NCI-H526 treated with DMSO at 0.1 percent for 48 hours (cell line): Measurements from ENCODE around the gene TMEM41A.
"Not testable (repeated sequence)": the region's sequence is repeated elsewhere in the genome, so short reads cannot be mapped to it uniquely, and the experiment has no call there.

Source experiments
- DNase-seq: peaks from one replicate; lab custom pipeline; 2025; lab: John Stamatoyannopoulos, UW

Gene TMEM41A

DNA sequence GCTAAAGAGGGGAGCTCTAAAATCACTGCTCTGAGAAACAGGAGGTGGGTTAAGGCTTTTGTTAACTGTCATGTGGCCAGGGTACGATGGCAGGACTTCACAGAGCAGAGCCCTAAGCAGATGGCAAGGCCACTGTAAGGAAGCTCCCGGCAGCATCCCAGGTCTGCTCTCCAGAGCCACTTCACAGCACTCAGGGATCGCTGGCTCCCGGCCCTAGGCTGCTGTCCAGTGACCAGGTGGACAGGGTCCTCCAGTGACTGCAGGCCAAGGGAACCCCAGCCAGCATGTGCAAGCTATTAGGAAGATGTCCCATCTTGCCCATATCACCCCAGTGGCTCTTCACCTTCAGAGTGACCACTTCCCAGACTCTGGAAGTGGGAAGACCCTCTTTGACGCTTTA lies 10.4 kb downstream of the TMEM41A start:
- no peak for DNase-seq

DNA sequence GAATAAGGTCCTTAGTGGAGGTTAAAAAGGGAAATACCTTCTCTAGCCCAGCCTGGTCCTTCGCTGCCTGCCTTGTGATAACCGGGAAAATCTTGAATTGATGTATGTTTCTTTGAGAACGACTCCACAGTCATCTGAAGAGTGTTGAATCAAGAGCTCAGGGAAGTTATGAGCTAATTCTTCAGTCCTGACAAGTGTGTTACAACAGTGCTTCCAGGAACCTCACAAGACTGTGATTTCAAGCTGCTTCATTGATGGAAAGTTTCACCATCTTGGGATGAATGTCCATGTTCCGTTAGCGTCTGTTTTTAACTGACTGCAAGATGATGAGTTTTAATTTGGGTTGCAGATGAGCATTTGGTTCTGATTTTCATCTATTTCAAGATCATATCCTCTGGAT lies 12.4 kb downstream of the TMEM41A start:
- no peak for DNase-seq

DNA sequence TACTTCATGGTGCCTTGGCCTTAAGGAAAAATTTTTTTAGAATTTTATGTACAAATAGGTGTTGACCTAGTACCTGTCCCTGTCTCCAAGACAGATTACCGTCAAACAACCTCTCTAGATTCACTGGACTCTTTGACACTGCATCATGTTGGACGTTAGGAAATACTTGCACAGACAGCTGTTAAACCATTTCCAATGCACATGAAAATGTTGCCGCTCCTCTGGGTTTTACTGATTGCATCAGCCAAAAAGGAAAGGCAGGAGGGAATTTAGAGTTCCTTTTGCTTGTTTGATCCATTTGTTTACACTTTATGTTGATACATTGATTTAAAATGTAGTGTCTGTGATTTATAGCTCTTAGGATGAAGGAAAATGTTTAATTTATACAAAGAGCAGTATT lies 14.5 kb downstream of the TMEM41A start:
- DNase-seq: no peak

DNA sequence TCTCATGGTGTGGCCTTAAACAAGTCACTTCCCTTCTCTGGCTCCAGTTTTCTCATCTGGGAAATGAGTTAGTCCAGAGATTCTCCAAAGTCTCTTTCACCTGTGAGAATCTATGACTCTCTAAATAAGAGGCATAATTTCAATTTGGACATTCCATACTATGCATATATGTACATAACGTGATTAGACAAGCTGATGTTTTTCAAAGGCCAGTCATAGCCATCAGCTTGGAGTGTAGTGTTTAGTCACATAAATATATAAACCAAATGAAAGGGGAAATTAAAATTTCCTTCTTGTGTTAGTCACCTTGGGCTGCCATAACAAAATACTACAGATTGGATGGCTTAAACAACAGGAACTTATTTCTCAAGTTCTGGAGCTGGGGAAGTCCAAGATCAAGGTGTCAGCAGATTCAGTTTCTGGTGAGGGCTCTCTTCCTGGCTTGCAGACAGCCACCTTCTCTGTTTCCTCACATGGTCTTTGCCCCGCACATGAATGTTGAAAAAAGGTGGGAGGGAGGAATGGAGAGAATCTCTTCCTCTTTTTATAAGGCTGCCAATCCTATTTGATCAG lies 19.4 kb downstream of the TMEM41A start:
- DNase-seq: no peak

DNA sequence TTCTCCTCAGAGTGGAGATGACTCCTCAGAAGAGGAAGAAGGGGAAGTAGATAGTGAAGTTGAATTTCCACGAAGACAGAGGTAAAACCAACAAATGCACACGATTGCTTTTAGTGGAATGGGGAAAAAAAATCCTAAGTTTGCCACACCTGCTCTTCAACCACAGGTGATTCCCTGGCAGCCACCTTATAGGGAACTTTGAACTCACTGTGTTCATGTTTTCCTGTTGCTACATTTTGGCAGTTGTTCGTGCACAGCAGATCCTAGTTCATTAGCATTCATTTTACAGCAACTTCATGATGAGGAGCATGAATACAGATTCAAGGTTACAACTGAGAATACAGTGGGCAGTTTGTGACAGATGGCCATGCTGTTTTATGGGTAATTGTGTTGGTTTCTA lies 21.5 kb downstream of the TMEM41A start:
- no peak for DNase-seq

DNA sequence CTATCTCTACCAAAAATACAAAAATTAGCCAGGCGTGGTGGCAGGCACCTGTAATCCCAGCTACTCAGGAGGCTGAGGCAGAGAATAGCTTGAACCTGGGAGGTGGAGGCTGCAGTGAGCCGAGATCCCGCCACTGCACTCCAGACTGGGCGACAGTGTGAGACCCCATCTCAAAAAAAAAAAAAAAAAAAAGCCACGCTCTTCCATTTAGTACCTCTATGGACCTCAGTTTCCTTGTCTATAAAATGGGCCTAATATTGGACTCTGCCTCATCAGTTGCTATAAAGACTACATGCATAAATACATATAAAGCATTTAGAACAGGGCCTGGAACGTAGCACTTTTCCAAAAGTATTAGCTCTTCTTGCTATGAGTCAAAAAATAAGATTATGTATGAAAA lies 23.9 kb downstream of the TMEM41A start:
- not testable (repeated sequence) for DNase-seq

DNA sequence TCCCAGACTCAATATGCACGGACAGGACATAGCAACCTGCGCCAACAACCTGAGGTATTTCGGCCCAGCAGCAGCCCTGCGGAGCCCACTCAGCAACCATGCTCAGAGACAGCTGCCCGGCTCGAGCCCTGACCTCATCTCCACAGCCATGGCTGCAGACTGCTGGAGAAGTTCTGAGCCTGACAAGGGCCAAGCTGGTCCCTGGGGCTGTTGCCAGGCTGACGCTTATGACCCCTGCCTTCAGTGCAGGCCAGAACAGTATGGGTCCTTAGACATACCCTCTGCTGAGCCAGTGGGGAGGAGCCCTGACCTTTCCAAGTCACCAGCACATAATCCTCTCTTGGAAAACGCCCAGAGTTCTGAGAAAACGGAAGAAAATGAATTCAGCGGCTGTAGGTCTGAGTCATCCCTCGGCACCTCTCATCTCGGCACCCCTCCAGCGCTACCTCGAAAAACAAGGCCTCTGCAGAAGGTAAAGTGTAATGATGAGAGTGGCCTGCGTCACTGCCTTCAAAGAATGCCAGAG lies 25.5 kb downstream of the TMEM41A start:
- no peak for DNase-seq

DNA sequence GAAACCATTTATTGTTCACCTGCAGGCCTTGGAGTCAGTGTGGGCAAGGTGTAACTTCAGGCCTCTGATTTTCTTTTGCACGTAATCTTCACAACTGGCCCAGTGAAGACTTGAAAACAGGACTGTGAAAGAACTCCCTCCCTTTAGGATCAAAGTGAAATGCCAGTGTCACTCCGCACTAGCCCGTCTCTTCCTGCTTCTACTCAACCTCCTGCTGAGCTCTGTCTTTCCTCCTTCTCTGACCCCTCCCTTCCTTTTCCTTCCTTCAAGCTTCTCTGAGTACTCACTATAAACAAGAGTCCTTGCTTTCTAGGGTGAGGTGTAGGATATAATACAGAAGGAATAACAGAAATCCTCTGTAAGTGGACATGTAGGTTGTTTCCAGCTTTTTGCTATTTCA lies 28.5 kb downstream of the TMEM41A start:
- DNase-seq: no peak

DNA sequence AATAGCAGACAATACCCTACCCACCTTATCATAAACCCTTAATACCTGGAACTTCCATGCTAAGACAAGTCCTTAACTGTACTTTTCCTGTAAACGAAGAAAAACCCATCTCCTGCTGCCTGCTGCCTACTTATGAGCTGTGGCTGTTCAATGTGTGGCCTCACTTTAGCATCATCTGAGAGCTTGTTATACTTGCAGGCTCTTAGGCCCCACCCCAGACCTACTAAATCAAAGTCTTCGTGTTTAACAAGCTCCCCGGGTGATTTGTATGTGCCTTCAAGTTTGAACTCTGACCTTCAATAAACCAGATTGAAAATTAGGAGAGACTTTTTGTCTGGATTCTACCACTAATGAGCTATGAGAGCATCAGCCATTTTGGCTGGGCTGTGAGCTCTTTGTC lies 29.3 kb downstream of the TMEM41A start:
- no peak for DNase-seq

DNA sequence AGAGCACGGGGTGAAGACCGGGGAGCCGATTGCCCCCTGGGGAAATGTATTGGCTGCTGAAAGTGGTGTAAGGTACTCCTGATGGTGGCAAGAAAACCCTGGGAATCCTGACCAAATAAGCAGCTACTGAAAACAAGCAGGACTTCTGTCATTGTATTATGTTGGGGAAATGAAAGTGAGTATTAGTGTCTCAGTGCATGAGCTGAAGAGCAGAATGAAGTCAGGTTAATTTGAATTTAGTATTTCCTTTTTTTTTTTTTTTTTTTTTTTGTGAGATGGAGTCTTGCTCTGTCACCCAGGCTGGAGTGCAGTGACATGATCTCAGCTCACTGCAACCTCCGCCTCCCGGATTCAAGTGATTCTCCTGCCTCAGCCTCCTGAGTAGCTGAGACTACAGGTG lies 32.7 kb downstream of the TMEM41A start:
- DNase-seq: not testable (repeated sequence)

DNA sequence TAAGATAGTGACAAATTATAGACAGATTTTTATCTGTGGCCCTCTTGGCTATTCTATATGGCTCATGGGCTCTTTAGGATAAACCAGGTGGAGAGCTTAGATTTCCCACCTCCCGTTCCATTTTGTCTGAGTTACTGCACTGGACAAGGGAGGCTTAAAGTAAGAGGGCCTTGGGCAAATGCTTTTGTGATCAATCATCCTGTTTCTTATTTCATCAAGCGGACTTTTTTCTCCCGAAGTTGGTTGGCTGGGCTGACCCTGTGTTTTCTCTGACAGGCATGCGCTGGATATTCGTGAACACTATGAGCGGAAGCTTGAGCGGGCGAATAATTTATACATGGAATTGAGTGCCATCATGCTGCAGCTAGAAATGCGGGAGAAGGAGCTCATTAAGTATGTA lies 33.4 kb downstream of the TMEM41A start:
- no peak for DNase-seq

DNA sequence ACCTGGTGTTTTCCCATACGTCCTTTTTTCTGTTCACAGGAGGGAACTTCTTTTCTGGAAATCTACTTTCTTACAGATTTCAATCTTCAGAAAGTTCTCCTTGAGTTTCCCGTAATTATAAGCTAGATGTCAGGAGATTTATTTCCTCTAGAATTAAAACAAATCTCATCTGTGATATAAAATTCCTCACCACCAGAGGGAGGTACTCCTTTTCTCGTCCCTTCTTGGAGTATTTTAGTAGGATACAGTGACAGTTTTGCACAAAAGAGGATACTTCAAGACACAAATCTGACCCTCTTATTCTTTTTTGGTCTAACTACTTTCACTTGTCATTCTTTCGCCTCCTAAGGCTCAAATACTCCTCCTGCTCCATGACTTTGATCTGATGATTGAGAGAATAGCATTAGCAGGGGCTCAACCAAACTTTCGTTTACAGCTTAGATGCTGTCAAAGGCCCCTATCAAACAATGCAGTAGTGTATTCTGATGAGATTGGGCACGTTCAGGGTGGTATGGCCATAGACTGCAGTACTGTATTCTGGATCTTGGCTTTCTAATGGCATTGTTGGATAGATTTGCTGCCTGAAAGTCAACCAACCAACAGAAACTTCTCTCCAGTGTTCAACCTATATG lies 38.0 kb downstream of the TMEM41A start:
- no peak for DNase-seq

DNA sequence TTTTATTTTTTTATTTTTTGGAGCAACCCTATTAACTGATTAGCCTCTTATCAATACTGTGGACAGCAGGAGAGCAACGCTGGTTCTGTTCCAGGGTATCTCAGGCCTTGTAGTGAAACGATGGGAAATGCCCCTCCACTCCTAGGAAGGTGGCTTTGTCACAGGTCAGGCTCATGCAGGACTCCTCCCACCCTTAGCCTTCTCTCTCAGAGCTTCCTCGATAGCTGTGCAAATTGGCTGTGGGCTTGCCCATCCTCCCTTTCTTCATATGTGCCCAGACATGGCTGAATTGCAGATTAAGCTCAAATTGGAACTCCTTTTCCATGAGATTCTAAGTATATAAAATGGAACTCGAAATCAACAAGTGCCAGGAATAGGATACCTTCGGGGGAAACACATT lies 38.5 kb downstream of the TMEM41A start:
- DNase-seq: no peak

DNA sequence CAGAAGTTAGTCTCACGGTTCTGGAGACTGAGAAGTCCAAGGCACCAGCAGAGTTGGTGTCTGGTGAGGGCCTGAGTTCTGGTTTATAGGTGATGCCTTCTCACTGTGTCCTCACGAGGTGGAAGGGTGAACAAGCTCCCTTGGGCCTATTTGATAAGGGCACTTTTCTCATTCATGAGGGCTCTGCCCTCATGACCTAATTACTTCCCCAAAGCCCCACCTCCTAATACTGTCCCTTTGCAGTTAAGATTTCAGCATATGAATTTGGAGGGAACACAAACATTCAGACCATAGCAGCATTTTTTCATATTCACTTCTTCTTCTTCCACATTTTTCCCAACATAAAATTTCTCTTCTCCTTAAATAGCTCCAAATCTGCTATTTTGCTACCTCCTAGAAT lies 41.5 kb downstream of the TMEM41A start:
- no peak for DNase-seq

DNA sequence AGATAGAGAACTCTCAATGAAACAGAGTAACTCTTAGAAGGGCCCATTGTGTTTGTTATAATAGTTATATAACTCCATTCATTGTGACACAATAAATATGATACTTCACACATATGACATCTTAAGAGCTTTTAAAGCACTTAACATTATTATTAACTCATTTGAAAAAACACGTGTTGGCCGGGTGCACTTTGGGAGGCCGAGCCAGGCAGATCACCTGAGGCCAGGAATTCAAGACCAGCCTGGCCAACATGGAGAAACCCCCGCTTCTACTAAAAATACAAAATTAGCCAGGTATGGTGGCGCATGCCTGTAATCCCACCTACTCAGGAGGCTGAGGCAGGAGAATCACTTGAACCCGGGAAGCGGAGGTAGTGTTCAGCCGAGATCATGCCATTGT lies 47.4 kb downstream of the TMEM41A start:
- not testable (repeated sequence) for DNase-seq

DNA sequence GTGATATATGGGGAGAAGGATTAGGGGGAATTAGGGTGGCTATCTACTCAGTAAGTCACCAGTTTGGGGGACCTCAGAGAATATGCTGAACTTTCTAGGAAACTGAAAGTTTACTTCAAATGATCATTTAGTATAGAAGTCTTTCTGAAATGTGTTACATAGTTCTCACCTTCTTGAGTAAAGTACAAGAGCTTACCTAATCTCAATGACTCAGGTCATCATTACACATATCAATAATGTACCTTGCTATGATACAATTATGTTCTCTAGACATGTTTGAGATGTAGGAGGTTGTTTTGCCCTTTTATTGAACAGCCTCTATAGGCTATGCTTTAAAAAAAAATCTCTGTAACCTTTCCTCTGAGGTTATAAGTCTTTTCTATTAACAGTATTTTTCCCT lies 50.7 kb downstream of the TMEM41A start:
- DNase-seq: no peak

DNA sequence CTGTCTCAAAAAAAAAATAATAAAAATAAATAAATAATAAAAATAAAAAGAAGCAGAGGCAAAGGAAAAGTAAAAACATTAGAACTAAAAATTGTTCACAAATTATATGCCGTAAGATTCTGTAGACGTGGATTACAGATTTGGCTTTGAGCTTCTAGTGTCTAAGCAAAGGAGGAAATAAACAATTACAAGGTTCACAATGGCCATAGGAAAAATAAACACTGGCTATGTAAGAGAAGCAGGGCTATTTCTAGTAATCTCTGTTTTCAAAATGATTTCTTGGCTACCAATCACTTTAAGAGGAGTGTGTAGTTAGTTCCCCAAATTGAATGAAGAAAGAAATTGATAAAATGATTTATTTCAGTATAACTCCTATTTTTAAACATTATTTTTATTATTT lies 54.5 kb downstream of the TMEM41A start:
- DNase-seq: no peak

DNA sequence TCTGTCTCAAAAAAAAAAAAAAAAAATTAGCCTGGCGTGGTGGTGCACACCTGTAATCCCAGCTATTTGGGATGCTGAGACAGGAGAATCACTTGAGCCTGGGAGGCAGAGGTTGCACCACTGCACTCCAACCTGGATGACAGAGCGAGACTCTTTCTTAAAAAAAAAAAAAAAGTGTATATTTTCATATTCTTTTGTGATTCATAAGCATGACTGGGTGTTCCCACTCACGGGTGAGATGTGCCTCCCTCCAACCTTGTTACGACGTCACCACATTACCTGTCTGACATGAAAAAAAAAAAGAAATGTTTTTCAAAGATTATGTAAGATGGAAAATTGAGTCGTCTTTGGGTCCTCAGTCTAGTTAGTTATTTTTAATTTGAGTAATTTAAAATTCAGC lies 56.8 kb downstream of the TMEM41A start:
- no peak for DNase-seq

DNA sequence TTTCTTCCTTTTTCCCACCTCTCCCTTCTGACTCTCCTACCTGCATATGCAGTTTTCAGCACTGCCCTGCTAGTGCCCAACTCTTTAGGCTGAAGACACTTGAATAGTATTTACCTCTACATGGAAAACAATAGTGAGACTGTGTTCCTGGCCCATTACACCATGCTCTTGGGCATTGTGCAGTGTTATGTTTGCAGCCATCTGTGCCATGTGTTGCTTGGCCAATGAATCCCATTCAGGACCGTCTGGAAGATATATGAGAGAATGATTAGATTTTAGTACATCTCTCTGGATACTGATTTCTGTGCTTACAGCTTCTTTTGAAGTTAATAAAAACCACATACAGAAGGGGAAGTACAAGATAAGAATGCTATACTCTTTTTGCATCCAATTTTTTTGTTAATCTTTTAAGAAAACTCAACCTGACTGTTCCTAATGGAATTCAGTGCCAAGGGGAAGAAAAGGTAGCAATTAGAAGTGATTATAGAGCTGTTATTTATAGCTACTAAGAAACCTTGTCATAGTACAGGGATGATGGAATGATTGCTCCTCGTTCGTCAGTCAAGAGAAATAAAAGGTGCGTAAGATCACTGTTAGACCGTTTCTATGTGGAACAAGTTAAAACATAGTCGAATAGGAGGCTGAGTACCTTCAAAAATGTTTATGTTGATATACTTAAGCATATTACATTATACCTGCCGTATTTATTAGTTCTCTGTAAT lies 58.9 kb downstream of the TMEM41A start:
- DNase-seq: no peak
